ENCODE results near the gene RHOD.

Gene RHOD

DNA sequence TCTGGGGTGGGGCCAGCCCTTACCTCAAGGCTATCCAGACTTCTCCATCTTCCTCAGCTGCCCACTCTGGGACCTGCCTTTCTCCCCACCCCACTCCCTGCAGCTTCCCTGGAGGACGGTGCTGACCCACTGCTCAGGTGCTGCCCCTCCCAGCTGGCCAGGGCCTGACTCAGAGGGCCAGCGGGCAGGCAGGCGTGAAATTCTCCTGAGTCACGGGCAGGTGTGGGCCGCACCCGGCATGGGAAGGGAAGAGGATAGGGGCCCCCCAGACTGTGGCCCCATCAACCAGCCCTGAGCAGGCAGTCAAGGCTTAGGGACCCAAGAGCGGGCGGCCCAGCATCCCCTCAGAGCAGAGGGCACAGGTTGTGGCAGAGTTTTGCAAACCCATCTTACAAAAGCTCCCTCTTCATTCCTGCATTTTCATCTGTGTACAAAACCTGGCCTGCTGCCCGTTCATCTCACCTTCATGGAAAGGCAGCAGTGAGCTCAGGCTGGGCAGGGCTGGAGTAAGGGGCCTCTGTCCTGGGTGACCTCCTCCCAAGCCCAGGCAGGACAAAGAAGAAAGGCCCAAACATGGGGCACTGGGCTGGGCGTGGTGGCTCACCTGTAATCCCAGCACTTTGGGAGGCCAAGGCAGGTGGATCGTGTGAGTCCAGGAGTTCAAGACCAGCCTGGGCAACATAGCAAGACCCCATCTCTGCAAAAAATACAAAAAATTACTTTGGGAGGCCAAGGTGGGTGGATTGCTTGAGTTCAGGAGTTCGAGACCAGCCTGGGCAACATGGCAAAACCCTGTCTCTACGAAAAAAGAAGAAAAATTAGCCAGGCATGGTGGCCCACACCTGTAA is 6.1 kb downstream of the RHOD start:
- DNase-seq = no peak

DNA sequence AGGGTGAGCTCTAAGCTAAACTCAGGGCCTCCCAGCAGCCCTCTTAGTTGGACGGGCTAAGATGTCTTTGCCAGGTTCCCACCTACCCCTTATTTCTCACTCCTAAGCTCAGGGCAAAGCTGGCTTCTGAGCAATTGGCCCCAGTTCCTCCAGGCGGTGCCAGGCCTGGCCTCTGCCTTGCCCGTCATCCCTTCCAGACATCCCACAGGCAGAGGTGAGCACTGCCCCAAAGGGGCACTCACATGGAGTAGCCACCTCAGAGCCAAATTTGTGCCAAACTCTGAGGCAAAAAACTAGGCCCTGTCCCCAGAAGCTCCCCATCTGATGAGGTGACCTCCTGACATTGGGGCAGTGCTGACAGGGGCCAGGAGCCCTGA is 9.7 kb downstream of the RHOD start:
- no peak for DNase-seq

DNA sequence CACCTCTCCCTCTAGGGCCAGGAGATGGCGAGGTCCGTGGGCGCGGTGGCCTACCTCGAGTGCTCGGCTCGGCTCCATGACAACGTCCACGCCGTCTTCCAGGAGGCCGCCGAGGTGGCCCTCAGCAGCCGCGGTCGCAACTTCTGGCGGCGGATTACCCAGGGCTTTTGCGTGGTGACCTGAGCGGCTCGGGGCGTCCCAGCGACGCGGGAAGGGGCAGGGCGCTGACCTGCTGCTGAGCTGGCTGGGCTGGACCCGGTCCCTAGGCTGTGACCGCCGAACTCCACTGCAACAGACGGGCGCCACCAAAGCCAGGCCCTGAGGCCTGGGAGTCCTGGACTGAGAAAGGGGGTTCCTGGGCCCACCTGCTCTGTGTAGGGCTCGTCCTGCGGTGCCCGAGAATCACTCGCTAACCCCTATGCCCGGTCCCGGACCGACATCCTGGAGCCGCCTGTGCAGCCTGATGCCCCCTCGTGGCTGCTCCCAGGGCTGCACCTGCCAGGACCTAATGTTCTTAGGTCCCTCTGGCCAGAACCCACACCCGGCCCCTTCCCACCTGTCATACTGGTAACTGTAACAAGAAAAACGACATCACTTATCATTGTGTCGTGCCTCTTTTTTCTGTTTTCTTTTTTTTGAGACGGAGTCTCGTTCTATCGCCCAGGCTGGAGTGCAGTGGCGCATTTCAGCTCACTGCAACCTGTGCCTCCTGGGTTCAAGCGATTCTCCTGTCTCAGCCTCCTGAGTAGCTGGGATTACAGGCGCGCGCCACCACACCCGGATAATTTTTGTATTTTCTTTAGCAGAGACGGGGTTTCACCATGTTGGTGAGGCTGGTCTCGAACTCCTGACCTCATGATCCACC is 15.0 kb downstream of the RHOD start:
- no peak for DNase-seq

- no peak for DNase-seq
These were observed 15.6 kb downstream of the RHOD start for GRCh38 chr11:67072295-67072694.

- DNase-seq = no peak
These were observed 17.3 kb downstream of the RHOD start for GRCh38 chr11:67073908-67074307.

GRCh38 chr11:67076202-67076601 is 19.6 kb downstream of the RHOD start:
- DNase-seq = no peak

GRCh38 chr11:67079065-67079705 is 22.5 kb downstream of the RHOD start:
- DNase-seq = no peak

DNA sequence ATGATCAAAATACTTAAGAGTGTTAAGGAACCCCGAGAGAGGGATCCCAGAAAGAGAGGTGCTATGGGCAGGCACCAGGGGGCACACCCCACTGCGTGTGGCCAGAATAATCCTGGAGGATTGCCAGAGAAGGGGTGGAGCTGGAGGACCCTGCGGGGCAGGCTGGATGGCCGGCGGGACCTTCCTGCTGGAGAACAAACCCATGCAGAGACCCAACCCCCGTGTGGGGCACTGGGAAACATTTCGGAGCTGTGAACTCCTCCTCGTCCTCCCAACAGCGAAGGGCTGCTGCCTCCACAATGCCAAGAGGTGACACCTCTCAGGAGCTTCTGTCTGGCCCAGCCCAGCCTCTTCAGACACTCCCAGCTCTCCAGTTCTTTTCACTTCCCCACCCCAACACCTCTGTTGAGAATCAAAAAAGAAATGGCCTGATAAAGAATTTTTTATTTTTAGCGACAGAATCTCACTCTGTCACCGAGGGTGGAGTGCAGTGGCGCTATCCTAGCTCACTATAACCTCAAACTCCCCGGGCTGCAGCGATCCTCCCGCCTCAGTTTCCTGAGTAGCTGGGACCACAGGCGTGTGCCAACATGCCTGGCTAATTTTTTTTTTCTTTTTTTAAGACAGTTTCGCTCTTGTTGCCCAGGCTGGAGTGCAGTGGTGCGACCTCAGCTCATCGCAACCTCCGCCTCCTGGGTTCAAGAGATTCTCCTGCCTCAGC is 25.6 kb downstream of the RHOD start:
- DNase-seq = no peak

GRCh38 chr11:67083786-67084366 is 27.2 kb downstream of the RHOD start:
- DNase-seq = no peak

- DNase-seq = no peak
These were observed 29.0 kb downstream of the RHOD start for GRCh38 chr11:67085617-67086016.

- DNase-seq = no peak
These were observed 34.1 kb downstream of the RHOD start for GRCh38 chr11:67090717-67091116.

DNA sequence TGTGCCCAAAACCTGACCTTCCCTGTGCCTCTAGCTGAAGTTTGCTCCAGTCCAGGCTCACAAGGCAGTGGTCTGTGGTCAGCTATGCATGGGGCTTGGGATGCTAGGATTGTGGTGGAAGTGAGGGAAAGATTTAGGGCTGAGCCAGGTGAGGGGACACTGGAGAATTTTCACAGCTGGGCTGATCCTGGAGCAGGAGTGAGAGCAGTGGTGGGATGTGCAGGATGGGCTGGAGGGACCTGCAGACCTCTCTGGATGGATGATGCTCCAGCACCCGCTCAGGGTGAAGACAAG is 38.5 kb downstream of the RHOD start:
- DNase-seq = no peak

DNA sequence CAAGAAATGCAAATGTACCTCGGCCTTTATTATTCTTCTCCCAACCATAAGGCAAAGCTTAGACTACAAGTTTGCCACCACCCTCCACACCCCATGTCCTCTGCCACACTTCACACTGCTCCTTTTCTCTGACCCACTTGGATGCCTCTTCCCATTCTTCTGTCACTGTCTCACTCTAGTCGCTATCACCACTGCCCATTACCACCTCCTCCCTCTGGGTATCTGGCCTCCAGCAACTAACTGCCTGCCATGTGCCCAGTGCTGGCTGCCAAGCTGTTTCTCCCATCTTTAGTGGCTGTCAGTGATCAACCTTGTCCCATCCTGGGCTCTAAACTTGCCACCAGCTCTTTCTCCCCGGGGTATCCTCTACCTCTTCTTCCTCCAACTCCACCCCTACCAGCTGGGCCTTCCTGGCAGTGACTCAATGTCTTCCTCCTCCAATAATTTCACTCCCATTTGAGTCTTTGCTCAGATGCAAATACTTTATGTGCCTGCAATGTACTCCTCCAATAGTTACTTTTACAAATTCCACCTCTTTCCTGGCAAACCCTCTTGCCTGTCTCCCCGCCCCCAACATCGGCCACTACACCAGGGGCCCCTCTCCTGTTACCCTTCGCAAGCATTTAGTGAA is 42.3 kb downstream of the RHOD start:
- no peak for DNase-seq

DNA sequence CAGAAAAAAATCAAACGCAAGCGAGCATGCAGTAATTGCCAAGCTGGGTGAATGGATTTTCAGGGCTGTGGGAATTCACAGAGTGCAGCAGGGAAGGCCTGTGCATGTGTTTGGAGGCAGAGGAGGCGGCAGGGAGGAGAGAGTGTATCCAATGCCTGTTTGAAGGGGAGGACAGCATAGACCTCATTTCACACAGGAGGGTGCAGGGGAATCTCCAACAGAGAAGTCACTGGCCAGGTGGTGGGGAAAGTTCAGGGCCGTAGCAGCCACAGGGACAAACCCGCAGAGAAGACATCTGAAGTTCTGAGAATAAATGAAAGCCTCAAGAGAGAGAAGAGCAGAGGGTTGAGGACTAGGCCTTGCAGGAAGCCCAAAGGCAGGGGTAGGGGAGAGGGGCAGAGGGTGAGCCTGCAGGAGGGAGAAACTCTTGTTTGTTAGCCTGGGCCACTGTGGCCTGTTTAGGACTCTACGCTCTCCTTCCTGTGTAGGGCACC is 43.2 kb downstream of the RHOD start:
- no peak for DNase-seq

DNA sequence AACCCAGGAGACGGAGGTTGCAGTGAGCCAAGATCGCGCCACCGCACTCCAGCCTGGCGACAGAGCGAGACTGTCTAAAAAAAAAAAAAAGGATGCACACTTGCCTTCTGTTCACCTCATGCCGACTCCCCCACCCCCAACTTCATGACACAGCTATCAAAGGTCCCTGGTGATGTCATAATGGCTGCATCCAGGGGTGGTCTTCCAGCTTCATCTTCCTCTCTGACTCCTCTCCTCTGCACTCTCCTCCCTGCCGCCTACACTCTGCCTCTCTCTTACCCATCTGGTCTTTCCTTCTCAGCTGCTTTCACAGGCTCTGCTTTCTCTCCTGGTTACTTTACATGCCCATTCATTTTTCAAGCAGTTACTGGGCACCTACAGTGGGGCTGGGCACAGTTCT is 46.0 kb downstream of the RHOD start:
- DNase-seq = no peak

GRCh38 chr11:67105964-67106363 is 49.3 kb downstream of the RHOD start:
- DNase-seq = no peak

- no peak for DNase-seq
These were observed 54.6 kb downstream of the RHOD start for GRCh38 chr11:67111261-67111660.

GRCh38 chr11:67113231-67113721 is 56.6 kb downstream of the RHOD start:
- no peak for DNase-seq

- no peak for DNase-seq
These were observed 57.7 kb downstream of the RHOD start for GRCh38 chr11:67114275-67114896.

DNA sequence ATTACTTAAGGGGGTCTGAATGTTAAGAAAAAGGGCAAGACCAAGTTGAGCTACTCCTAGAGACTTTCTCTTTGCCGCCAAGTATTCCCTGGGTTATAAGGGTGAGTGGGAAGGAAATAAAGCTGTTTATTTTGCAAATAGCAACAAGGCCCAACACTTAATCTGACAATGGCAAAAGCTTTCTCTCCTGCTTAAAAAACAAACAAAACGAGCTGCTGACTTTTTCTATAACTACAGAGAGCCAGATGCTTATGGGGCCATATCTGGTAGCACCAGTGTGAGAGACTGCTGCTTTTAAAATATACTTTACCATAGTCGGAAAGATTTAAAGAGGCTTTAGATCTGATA is 60.1 kb downstream of the RHOD start:
- DNase-seq = no peak

GRCh38 chr11:67117176-67117575 is 60.5 kb downstream of the RHOD start:
- no peak for DNase-seq
